ENCODE data around the gene EVA1A. TPM values are rescaled to one million over a fixed set of nuclear protein-coding genes. Genes with fewer than 3 reads are reported as not detected.

EVA1A gene
- total and polyA plus RNA-seq, 12 donors: 0.17 to 3.4 (median 0.99) TPM

GRCh38 chr2:75462206-75462605 lies 98.5 kb downstream of the EVA1A start:
- no peaks in the 10 kb centered on the region for H3K36me3 ChIP-seq
- no peak for TF ChIP-seq CTCF (IDR thresholded peaks at IDR 0.05)
- H3K27me3 ChIP-seq: peaks cover 0 to 35% (median 5%) of the 10 kb centered on the region in 7 donors
- DNase-seq (no peak), ATAC-seq (no peak)
- no peaks in the 10 kb centered on the region for H3K4me1 ChIP-seq
- H3K4me3 ChIP-seq: no peak overlapping the region
- H3K27ac ChIP-seq: no peak overlapping the region
- intact Hi-C loops (cut with DNase I): loop anchor here in 5 of 10 donors (5.0 kb wide), 2 partner anchors 165 to 170 kb away; no protein-coding TSS in a partner anchor
- 23 to 27% methylated on average over 1 of the region's 1 CpG for WGBS, 2 donors
- no peaks in the 10 kb centered on the region for H3K9me3 ChIP-seq

GRCh38 chr2:75460630-75461029 lies 100.1 kb downstream of the EVA1A start:
- H3K4me1 ChIP-seq: no peaks in the 10 kb centered on the region
- H3K4me3 ChIP-seq: no peak overlapping the region
- no peak for TF ChIP-seq CTCF (IDR thresholded peaks at IDR 0.05)
- peaks cover 0 to 35% (median 5%) of the 10 kb centered on the region in 7 donors for H3K27me3 ChIP-seq
- no peak overlapping the region for H3K27ac ChIP-seq
- intact Hi-C loops (cut with DNase I): loop anchor here in 5 of 10 donors (5.0 kb wide), 2 partner anchors 167 to 172 kb away; no protein-coding TSS in a partner anchor
- no peaks in the 10 kb centered on the region for H3K36me3 ChIP-seq
- WGBS, 2 donors: 96 to 99% methylated on average over 2 of the region's 2 CpGs
- ATAC-seq (no peak), DNase-seq (no peak)
- no peaks in the 10 kb centered on the region for H3K9me3 ChIP-seq

- Histone ChIP-seq H3K27me3 (peaks cover 0 to 35% (median 5%) of the 10 kb centered on the region in 7 donors), H3K9me3 (peaks cover 0 to 2% (median 0%) of the 10 kb centered on the region in 11 donors), H3K4me3 (no peak overlapping the region), H3K4me1 (no peaks in the 10 kb centered on the region), H3K36me3 (no peaks in the 10 kb centered on the region), H3K27ac (no peak overlapping the region)
- 83 to 88% methylated on average over 14 of the region's 14 CpGs for WGBS, 2 donors
- no peak for ATAC-seq
- intact Hi-C loops (cut with DNase I): loop anchor here in 5 of 10 donors (5.0 kb wide), 2 partner anchors 168 to 173 kb away; no protein-coding TSS in a partner anchor
- DNase-seq: no peak
- no peak for TF ChIP-seq CTCF (IDR thresholded peaks at IDR 0.05)
Measured at GRCh38 chr2:75459565-75460310, 101.0 kb downstream of the EVA1A start.

GRCh38 chr2:75458201-75458600 lies 102.5 kb downstream of the EVA1A start:
- Histone ChIP-seq H3K36me3 (no peaks in the 10 kb centered on the region), H3K4me3 (no peak overlapping the region), H3K27ac (no peak overlapping the region), H3K4me1 (no peaks in the 10 kb centered on the region), H3K27me3 (peaks cover 0 to 23% (median 0%) of the 10 kb centered on the region in 7 donors), H3K9me3 (peaks cover 0 to 2% (median 0%) of the 10 kb centered on the region in 11 donors)
- DNase-seq (no peak), ATAC-seq (no peak)
- intact Hi-C loops (cut with DNase I): no loop called here
- no peak for TF ChIP-seq CTCF (IDR thresholded peaks at IDR 0.05)
- WGBS, 2 donors: 83 to 85% methylated on average over 1 of the region's 1 CpG

Measured in heart right ventricle (tissue), 16 donors.